Measurements from ENCODE around the gene TOMM20. TPM values are rescaled to one million over a fixed set of nuclear protein-coding genes. Genes with fewer than 3 reads are reported as not detected.
A peak's percentile ranks its signal among the peaks of the same experiment; 100 is the strongest.
"Not testable (repeated sequence)": the region's sequence is repeated elsewhere in the genome, so short reads cannot be mapped to it uniquely, and the experiment has no call there.

The TOMM20 gene
- total and polyA plus RNA-seq, 8 donors, result 21.4 to 145 (median 68.2) TPM

GRCh38 chr1:235168375-235168774 is 39.7 kb upstream of the TOMM20 start:
- H3K4me1 ChIP-seq, result peaks cover 0 to 6% (median 0%) of the 10 kb centered on the region in 4 donors
- H3K36me3 ChIP-seq, result peaks cover 4 to 74% (median 64%) of the 10 kb centered on the region in 4 donors
- no peak overlapping the region for H3K4me3 ChIP-seq
- no peak for DNase-seq
- 94 to 97% (median 95%) methylated on average over 3 of the region's 3 CpGs for WGBS, 5 donors
- H3K27me3 ChIP-seq, result no peaks in the 10 kb centered on the region
- TF ChIP-seq CTCF (IDR thresholded peaks at IDR 0.05), result no peak
- no peak for TF ChIP-seq POLR2AphosphoS5 (IDR thresholded peaks at IDR 0.05)
- TF ChIP-seq EP300 (IDR thresholded peaks at IDR 0.05), result no peak
- TF ChIP-seq POLR2A (IDR thresholded peaks at IDR 0.05), result no peak
- H3K27ac ChIP-seq, result no peak overlapping the region
- no peaks in the 10 kb centered on the region for H3K9me3 ChIP-seq
- intact Hi-C loops (cut with DNase I; ENCODE audit: low total_unique reads), result no loop called here

- no peaks in the 10 kb centered on the region for H3K9me3 ChIP-seq
- no peaks in the 10 kb centered on the region for H3K27me3 ChIP-seq
- DNase-seq, result no peak
- peaks cover 12 to 39% (median 25%) of the 10 kb centered on the region in 4 donors for H3K36me3 ChIP-seq
- TF ChIP-seq EP300 (IDR thresholded peaks at IDR 0.05), result no peak
- no peak for TF ChIP-seq POLR2AphosphoS5 (IDR thresholded peaks at IDR 0.05)
- TF ChIP-seq POLR2A (IDR thresholded peaks at IDR 0.05), result no peak
- no peak for TF ChIP-seq CTCF (IDR thresholded peaks at IDR 0.05)
- intact Hi-C loops (cut with DNase I; ENCODE audit: low total_unique reads), result no loop called here
- peak overlapping the region; percentile 65 to 83 (median 76) for H3K4me3 ChIP-seq
- H3K4me1 ChIP-seq, result peaks cover 16 to 44% (median 29%) of the 10 kb centered on the region in 4 donors
- 59 to 64% (median 61%) methylated on average over 21 of the region's 21 CpGs for WGBS, 5 donors
- H3K27ac ChIP-seq, result peak overlapping the region; percentile 21 to 93 (median 90)
Measured at GRCh38 chr1:235161685-235162327, 33.2 kb upstream of the TOMM20 start.

GRCh38 chr1:235160957-235161684 is 32.5 kb upstream of the TOMM20 start, which contains the start of gene RBM34:
Gene RBM34 (minus strand): TSS chr1:235161250. CDS start chr1:235161226, 24 bp downstream.
- Histone ChIP-seq H3K36me3 (peaks cover 12 to 45% (median 32%) of the 10 kb centered on the region in 4 donors), H3K9me3 (no peaks in the 10 kb centered on the region), H3K4me3 (peak within 1 kb of the TSS; percentile 65 to 83 (median 76)), H3K27me3 (no peaks in the 10 kb centered on the region), H3K27ac (peak within 1 kb of the TSS; percentile 88 to 93 (median 93)), H3K4me1 (peaks cover 16 to 50% (median 32%) of the 10 kb centered on the region in 4 donors)
- DNase-seq, result peak; percentile 94 to 98
- TF ChIP-seq EP300 (IDR thresholded peaks at IDR 0.05) (no peak), CTCF (IDR thresholded peaks at IDR 0.05) (peak in 4 of 7 experiments; percentile 10 to 42 (median 26)), POLR2AphosphoS5 (IDR thresholded peaks at IDR 0.05) (peak; percentile 81 to 98 (median 93)), POLR2A (IDR thresholded peaks at IDR 0.05) (peak in 2 of 4 donors; percentile 93 to 94)
- 0 to 1% (median 0%) methylated on average over 49 to 52 of the region's 52 CpGs for WGBS, 5 donors
- intact Hi-C loops (cut with DNase I; ENCODE audit: low total_unique reads), result no loop called here

GRCh38 chr1:235160383-235160956 is 31.8 kb upstream of the TOMM20 start:
- no peaks in the 10 kb centered on the region for H3K9me3 ChIP-seq
- H3K4me3 ChIP-seq, result peak overlapping the region; percentile 65 to 83 (median 76)
- peak overlapping the region; percentile 88 to 93 (median 93) for H3K27ac ChIP-seq
- no peak for TF ChIP-seq CTCF (IDR thresholded peaks at IDR 0.05)
- TF ChIP-seq POLR2A (IDR thresholded peaks at IDR 0.05), result no peak
- no peak for TF ChIP-seq EP300 (IDR thresholded peaks at IDR 0.05)
- intact Hi-C loops (cut with DNase I; ENCODE audit: low total_unique reads), result no loop called here
- peaks cover 16 to 50% (median 32%) of the 10 kb centered on the region in 4 donors for H3K4me1 ChIP-seq
- no peak for DNase-seq
- H3K27me3 ChIP-seq, result no peaks in the 10 kb centered on the region
- 5 to 10% (median 6%) methylated on average over 14 of the region's 14 CpGs for WGBS, 5 donors
- H3K36me3 ChIP-seq, result peaks cover 12 to 42% (median 37%) of the 10 kb centered on the region in 4 donors

GRCh38 chr1:235159930-235160329 is 31.3 kb upstream of the TOMM20 start:
- intact Hi-C loops (cut with DNase I; ENCODE audit: low total_unique reads), result not testable (repeated sequence)
- H3K27ac ChIP-seq, result peak overlapping the region in 2 of 5 donors; percentile 90 to 93

GRCh38 chr1:235159284-235159683 is 30.6 kb upstream of the TOMM20 start:
- intact Hi-C loops (cut with DNase I; ENCODE audit: low total_unique reads), result not testable (repeated sequence)
- 90 to 98% (median 94%) methylated on average over 9 of the region's 9 CpGs for WGBS, 5 donors
- H3K4me1 ChIP-seq, result peaks cover 16 to 50% (median 32%) of the 10 kb centered on the region in 4 donors

More at GRCh38 chr1:235159930-235160329, 31.3 kb upstream of the TOMM20 start:
- Histone ChIP-seq H3K4me1 (peaks cover 16 to 50% (median 32%) of the 10 kb centered on the region in 4 donors), H3K4me3 (peak overlapping the region; percentile 65 to 83 (median 76)), H3K36me3 (peaks cover 12 to 47% (median 43%) of the 10 kb centered on the region in 4 donors)
- not testable (repeated sequence) for H3K9me3 ChIP-seq, H3K27me3 ChIP-seq
- 77 to 87% (median 80%) methylated on average over 9 of the region's 9 CpGs for WGBS, 5 donors
- DNase-seq, result peak in 1 of 2 donors; percentile 19

More at GRCh38 chr1:235159284-235159683, 30.6 kb upstream of the TOMM20 start:
- not testable (repeated sequence) for H3K4me3 ChIP-seq, DNase-seq, H3K9me3 ChIP-seq, H3K27me3 ChIP-seq, H3K27ac ChIP-seq
- H3K36me3 ChIP-seq, result peaks cover 12 to 54% (median 49%) of the 10 kb centered on the region in 4 donors
